ENCODE results near the gene AK6. TPM values are rescaled to one million over a fixed set of nuclear protein-coding genes. Genes with fewer than 3 reads are reported as not detected.
"Not testable (repeated sequence)": the region's sequence is repeated elsewhere in the genome, so short reads cannot be mapped to it uniquely, and the experiment has no call there.

Gene AK6
- total RNA-seq, 2 donors from 2014 or later, result 40.5 to 41.4 TPM

- no peak for ATAC-seq
- H3K4me3 Mint-ChIP-seq, result peak overlapping the region; percentile 90
- no peaks in the 10 kb centered on the region for H3K9me3 Mint-ChIP-seq
- H3K27me3 Mint-ChIP-seq, result no peaks in the 10 kb centered on the region
- peaks cover 12 to 17% of the 10 kb centered on the region in 2 donors for H3K4me1 Mint-ChIP-seq (ENCODE audit: low read depth in 2 of 2)
- H3K36me3 Mint-ChIP-seq, result peaks cover 14% of the 10 kb centered on the region
- H3K27ac Mint-ChIP-seq, result peak overlapping the region; percentile 90 to 92
- no peak for DNase-seq (ENCODE audit: low spot score)
Measured at GRCh38 chr5:69367697-69368279, 1.5 kb downstream of the AK6 start.

GRCh38 chr5:69364850-69365249 is 4.5 kb downstream of the AK6 start:
- DNase-seq (ENCODE audit: low spot score), result no peak
- Mint-ChIP-seq H3K9me3 (no peaks in the 10 kb centered on the region), H3K4me1 (ENCODE audit: low read depth in 2 of 2) (peaks cover 18 to 25% of the 10 kb centered on the region in 2 donors), H3K36me3 (peaks cover 23% of the 10 kb centered on the region), H3K27me3 (no peaks in the 10 kb centered on the region), H3K4me3 (no peak overlapping the region), H3K27ac (no peak overlapping the region)
- no peak for ATAC-seq

- no peak for DNase-seq (ENCODE audit: low spot score)
- Mint-ChIP-seq H3K36me3 (peaks cover 24% of the 10 kb centered on the region), H3K9me3 (no peaks in the 10 kb centered on the region), H3K27ac (no peak overlapping the region), H3K4me1 (ENCODE audit: low read depth in 2 of 2) (peaks cover 18 to 25% of the 10 kb centered on the region in 2 donors), H3K4me3 (no peak overlapping the region), H3K27me3 (no peaks in the 10 kb centered on the region)
- no peak for ATAC-seq
Measured at GRCh38 chr5:69364414-69364813, 4.9 kb downstream of the AK6 start.

GRCh38 chr5:69360442-69360841 is 8.9 kb downstream of the AK6 start:
- Mint-ChIP-seq H3K27me3 (no peaks in the 10 kb centered on the region), H3K9me3 (no peaks in the 10 kb centered on the region), H3K27ac (no peak overlapping the region), H3K4me3 (no peak overlapping the region), H3K4me1 (ENCODE audit: low read depth in 2 of 2) (peaks cover 13 to 17% of the 10 kb centered on the region in 2 donors), H3K36me3 (peaks cover 27% of the 10 kb centered on the region)
- DNase-seq (ENCODE audit: low spot score) (no peak), ATAC-seq (no peak)

GRCh38 chr5:69359699-69360098 is 9.6 kb downstream of the AK6 start:
- Mint-ChIP-seq H3K4me3 (no peak overlapping the region), H3K4me1 (ENCODE audit: low read depth in 2 of 2) (peaks cover 9 to 11% of the 10 kb centered on the region in 2 donors), H3K27me3 (no peaks in the 10 kb centered on the region), H3K36me3 (peaks cover 20% of the 10 kb centered on the region), H3K27ac (no peak overlapping the region), H3K9me3 (no peaks in the 10 kb centered on the region)
- DNase-seq (ENCODE audit: low spot score), result no peak
- ATAC-seq, result no peak

- Mint-ChIP-seq H3K4me1 (ENCODE audit: low read depth in 2 of 2) (no peaks in the 10 kb centered on the region), H3K27ac (no peak overlapping the region), H3K9me3 (no peaks in the 10 kb centered on the region), H3K36me3 (peaks cover 7% of the 10 kb centered on the region), H3K27me3 (no peaks in the 10 kb centered on the region), H3K4me3 (no peak overlapping the region)
- ATAC-seq, result no peak
- no peak for DNase-seq (ENCODE audit: low spot score)
Measured at GRCh38 chr5:69350664-69351063, 18.7 kb downstream of the AK6 start.

GRCh38 chr5:69343083-69343482 is 26.2 kb downstream of the AK6 start:
- Mint-ChIP-seq H3K27me3 (no peaks in the 10 kb centered on the region), H3K4me3 (no peak overlapping the region), H3K27ac (no peak overlapping the region), H3K4me1 (ENCODE audit: low read depth in 2 of 2) (no peaks in the 10 kb centered on the region), H3K36me3 (no peaks in the 10 kb centered on the region), H3K9me3 (no peaks in the 10 kb centered on the region)
- DNase-seq (ENCODE audit: low spot score), result no peak
- ATAC-seq, result no peak

GRCh38 chr5:69341520-69342161 is 27.7 kb downstream of the AK6 start:
- no peaks in the 10 kb centered on the region for H3K36me3 Mint-ChIP-seq
- peak in 1 of 2 donors; percentile 52 for ATAC-seq
- H3K4me1 Mint-ChIP-seq (ENCODE audit: low read depth in 2 of 2), result no peaks in the 10 kb centered on the region
- DNase-seq (ENCODE audit: low spot score), result no peak
- no peak overlapping the region for H3K4me3 Mint-ChIP-seq
- H3K27me3 Mint-ChIP-seq, result no peaks in the 10 kb centered on the region
- H3K9me3 Mint-ChIP-seq, result no peaks in the 10 kb centered on the region
- no peak overlapping the region for H3K27ac Mint-ChIP-seq

GRCh38 chr5:69335341-69335935 is 33.9 kb downstream of the AK6 start:
- H3K4me1 Mint-ChIP-seq (ENCODE audit: low read depth in 2 of 2), result peaks cover 10 to 11% of the 10 kb centered on the region in 2 donors
- ATAC-seq (no peak), DNase-seq (ENCODE audit: low spot score) (no peak)
- no peaks in the 10 kb centered on the region for H3K27me3 Mint-ChIP-seq
- H3K36me3 Mint-ChIP-seq, result no peaks in the 10 kb centered on the region
- H3K9me3 Mint-ChIP-seq, result no peaks in the 10 kb centered on the region
- no peak overlapping the region for H3K4me3 Mint-ChIP-seq
- no peak overlapping the region for H3K27ac Mint-ChIP-seq

GRCh38 chr5:69334793-69335268 is 34.5 kb downstream of the AK6 start:
- peak; percentile 72 for DNase-seq (ENCODE audit: low spot score)
- no peaks in the 10 kb centered on the region for H3K27me3 Mint-ChIP-seq
- ATAC-seq, result peak; percentile 75 to 82
- peak overlapping the region; percentile 30 for H3K4me3 Mint-ChIP-seq
- peak overlapping the region in 1 of 2 donors; percentile 35 for H3K27ac Mint-ChIP-seq
- no peaks in the 10 kb centered on the region for H3K9me3 Mint-ChIP-seq
- peaks cover 10 to 11% of the 10 kb centered on the region in 2 donors for H3K4me1 Mint-ChIP-seq (ENCODE audit: low read depth in 2 of 2)
- no peaks in the 10 kb centered on the region for H3K36me3 Mint-ChIP-seq

- not testable (repeated sequence) for H3K27me3 Mint-ChIP-seq; ATAC-seq; H3K4me3 Mint-ChIP-seq; H3K9me3 Mint-ChIP-seq; H3K27ac Mint-ChIP-seq; H3K36me3 Mint-ChIP-seq; DNase-seq (ENCODE audit: low spot score)
- peaks cover 10 to 11% of the 10 kb centered on the region in 2 donors for H3K4me1 Mint-ChIP-seq (ENCODE audit: low read depth in 2 of 2)
Measured at GRCh38 chr5:69333668-69334315, 35.5 kb downstream of the AK6 start.

- ATAC-seq (no peak), DNase-seq (ENCODE audit: low spot score) (no peak)
- Mint-ChIP-seq H3K27ac (peak overlapping the region; percentile 82 to 90), H3K4me3 (peak overlapping the region; percentile 88), H3K4me1 (ENCODE audit: low read depth in 2 of 2) (peaks cover 10 to 11% of the 10 kb centered on the region in 2 donors), H3K36me3 (no peaks in the 10 kb centered on the region), H3K27me3 (no peaks in the 10 kb centered on the region), H3K9me3 (no peaks in the 10 kb centered on the region)
Measured at GRCh38 chr5:69331528-69332445, 37.5 kb downstream of the AK6 start.

GRCh38 chr5:69329905-69330489 is 39.3 kb downstream of the AK6 start:
- DNase-seq (ENCODE audit: low spot score) (no peak), ATAC-seq (no peak)
- Mint-ChIP-seq H3K4me1 (ENCODE audit: low read depth in 2 of 2) (peaks cover 10 to 11% of the 10 kb centered on the region in 2 donors), H3K4me3 (no peak overlapping the region), H3K27me3 (no peaks in the 10 kb centered on the region), H3K27ac (no peak overlapping the region), H3K9me3 (no peaks in the 10 kb centered on the region), H3K36me3 (no peaks in the 10 kb centered on the region)

Data from natural killer cell treated with Interleukin-12 subunit alpha and Interleukin-12 subunit beta and Interleukin-15 and Interleukin-18, amount 100 ng/mL, for 72 hours (primary cell).